DMS 273 treated with DMSO at 0.1 percent for 48 hours (cell line): ENCODE data around the gene TMEM163.
"Not testable (repeated sequence)": the region's sequence is repeated elsewhere in the genome, so short reads cannot be mapped to it uniquely, and the experiment has no call there.

Experiments used
- DNase-seq: peaks from one replicate; lab custom pipeline; 2025; lab: John Stamatoyannopoulos, UW

Gene TMEM163

GRCh38 chr2:134619250-134619649, 99.5 kb downstream of the TMEM163 start:
- no peak for DNase-seq

- not testable (repeated sequence) for DNase-seq
These were observed 103.3 kb downstream of the TMEM163 start for GRCh38 chr2:134615480-134615879.

- no peak for DNase-seq
These were observed 107.5 kb downstream of the TMEM163 start for GRCh38 chr2:134611316-134611715.

GRCh38 chr2:134610871-134611270, 107.9 kb downstream of the TMEM163 start:
- no peak for DNase-seq

GRCh38 chr2:134609924-134610513, 108.8 kb downstream of the TMEM163 start:
- no peak for DNase-seq

- peak; percentile 59 for DNase-seq
These were observed 114.8 kb downstream of the TMEM163 start for GRCh38 chr2:134603966-134604365.

- DNase-seq = no peak
These were observed 116.1 kb downstream of the TMEM163 start for GRCh38 chr2:134602666-134603065.

GRCh38 chr2:134601264-134601663, 117.5 kb downstream of the TMEM163 start:
- DNase-seq = peak; percentile 70

- DNase-seq = no peak
These were observed 118.6 kb downstream of the TMEM163 start for GRCh38 chr2:134600208-134600607.

GRCh38 chr2:134599236-134599635, 119.6 kb downstream of the TMEM163 start:
- DNase-seq = no peak

GRCh38 chr2:134594399-134594798, 124.4 kb downstream of the TMEM163 start:
- peak; percentile 34 for DNase-seq

GRCh38 chr2:134593519-134593918, 125.3 kb downstream of the TMEM163 start:
- DNase-seq = no peak

GRCh38 chr2:134592377-134592776, 126.4 kb downstream of the TMEM163 start:
- no peak for DNase-seq

- no peak for DNase-seq
These were observed 127.3 kb downstream of the TMEM163 start for GRCh38 chr2:134591526-134591925.

GRCh38 chr2:134590679-134591078, 128.1 kb downstream of the TMEM163 start:
- DNase-seq = no peak

GRCh38 chr2:134589171-134590083, 129.4 kb downstream of the TMEM163 start:
- DNase-seq = not testable (repeated sequence)

- no peak for DNase-seq
These were observed 130.2 kb downstream of the TMEM163 start for GRCh38 chr2:134588556-134588955.

GRCh38 chr2:134586326-134586965, 132.4 kb downstream of the TMEM163 start:
- no peak for DNase-seq

- DNase-seq = no peak
These were observed 134.7 kb downstream of the TMEM163 start for GRCh38 chr2:134583997-134584520.

GRCh38 chr2:134583462-134583861, 135.3 kb downstream of the TMEM163 start:
- DNase-seq = no peak

- DNase-seq = no peak
These were observed 136.3 kb downstream of the TMEM163 start for GRCh38 chr2:134582547-134582899.

GRCh38 chr2:134581877-134582546, 136.8 kb downstream of the TMEM163 start:
- no peak for DNase-seq
